GM18951 (cell line): Measurements from ENCODE around the gene RAP2C.
"Not testable (repeated sequence)": the region's sequence is repeated elsewhere in the genome, so short reads cannot be mapped to it uniquely, and the experiment has no call there.

Experiments
- POLR2A ChIP-seq: IDR thresholded peaks from 4 replicates; pipeline ENCODE4 v1.6.1; 2011; ENCODE audit warnings: mild to moderate bottlenecking; ENCODE audit not compliant: insufficient read length, insufficient read depth; ENCODE audit errors: extremely low read depth
- in situ Hi-C: fragments of 300-500 bp; cut with MboI; formaldehyde crosslinking; loops from one replicate; pipeline ENCODE4 v1.12.0; 2022; ENCODE audit warnings: low sequenced_read_pairs, mixed read lengths, inconsistent platforms; ENCODE audit not compliant: unreplicated experiment

Gene RAP2C

GRCh38 chrX:132181364-132181763, 37.9 kb downstream of the RAP2C start:
- TF ChIP-seq POLR2A = no peak
- in situ Hi-C loops = no loop called here

DNA sequence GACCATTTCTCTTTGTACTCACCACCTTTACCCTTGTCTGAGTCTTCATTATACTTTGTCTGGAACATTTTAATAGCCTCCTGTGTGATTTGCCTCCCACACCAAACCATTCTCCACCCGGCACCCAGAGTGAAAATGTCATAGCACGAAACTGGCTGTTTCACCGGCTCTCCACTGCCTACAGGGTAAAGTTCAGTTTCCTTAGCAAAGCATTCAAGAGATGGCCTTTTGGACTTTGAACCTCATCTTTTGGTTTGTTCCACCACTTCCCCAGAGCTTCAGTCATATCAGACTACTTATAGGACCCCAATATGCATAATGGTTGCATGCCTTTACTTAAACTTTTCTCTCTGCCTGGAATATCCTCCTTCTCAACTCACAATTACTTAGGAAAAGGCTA, 38.3 kb downstream of the RAP2C start:
- TF ChIP-seq POLR2A = no peak
- in situ Hi-C loops = no loop called here

- in situ Hi-C loops = no loop called here
- TF ChIP-seq POLR2A = no peak
Observed at GRCh38 chrX:132173647-132174046, 45.6 kb downstream of the RAP2C start.

GRCh38 chrX:132171881-132172280, 47.4 kb downstream of the RAP2C start:
- in situ Hi-C loops = no loop called here

DNA sequence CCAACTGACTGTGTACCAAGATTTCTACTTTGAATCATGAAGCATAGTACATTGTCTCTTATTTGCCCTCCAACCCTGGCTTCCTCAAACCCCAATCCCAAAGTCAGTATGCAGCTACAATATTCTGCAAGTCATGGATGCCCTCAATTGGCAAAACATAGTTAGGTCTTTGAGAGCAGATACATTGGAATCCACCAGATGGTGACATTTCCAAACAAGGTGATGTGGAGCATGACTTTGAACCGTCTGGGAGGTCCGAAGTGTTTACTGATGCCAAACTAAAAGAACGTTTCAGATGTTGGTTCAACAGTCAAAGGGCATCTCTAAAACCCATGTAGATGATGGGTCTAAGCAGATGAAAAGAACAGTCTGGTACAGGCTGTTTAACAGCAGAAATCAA, 47.8 kb downstream of the RAP2C start:
- in situ Hi-C loops = no loop called here

More at GRCh38 chrX:132171881-132172280, 47.4 kb downstream of the RAP2C start:
- TF ChIP-seq POLR2A = no peak

DNA sequence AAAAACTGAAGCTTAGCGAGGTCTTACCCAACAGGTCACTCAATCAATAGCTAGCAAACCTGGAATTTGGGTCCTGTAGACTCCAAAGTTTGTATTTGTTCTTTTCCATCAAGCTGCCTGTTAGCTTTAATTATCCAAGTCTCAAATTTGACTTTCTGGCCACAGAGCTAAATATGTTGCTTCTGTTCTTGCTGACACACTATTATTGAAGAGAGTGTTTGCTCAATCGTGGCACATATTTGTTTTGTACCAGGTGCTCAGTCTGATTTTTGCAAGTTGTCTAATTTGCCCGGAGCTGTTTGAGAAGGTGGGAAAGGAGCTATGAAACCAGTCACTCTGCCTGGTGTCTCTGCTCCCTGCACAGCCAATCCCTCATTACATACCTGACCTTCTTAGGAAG, 49.7 kb downstream of the RAP2C start:
- TF ChIP-seq POLR2A = no peak
- in situ Hi-C loops = no loop called here

More for the DNA sequence above, 47.8 kb downstream of the RAP2C start:
- TF ChIP-seq POLR2A = no peak

GRCh38 chrX:132165651-132166050, 53.6 kb downstream of the RAP2C start:
- in situ Hi-C loops = no loop called here

GRCh38 chrX:132165005-132165404, 54.2 kb downstream of the RAP2C start:
- no peak for TF ChIP-seq POLR2A
- in situ Hi-C loops = no loop called here

More at GRCh38 chrX:132165651-132166050, 53.6 kb downstream of the RAP2C start:
- TF ChIP-seq POLR2A = no peak

- in situ Hi-C loops = not testable (repeated sequence)
Observed at GRCh38 chrX:132163094-132163493, 56.2 kb downstream of the RAP2C start.

GRCh38 chrX:132153166-132153565, 66.1 kb downstream of the RAP2C start:
- TF ChIP-seq POLR2A = no peak

More at GRCh38 chrX:132153166-132153565, 66.1 kb downstream of the RAP2C start:
- in situ Hi-C loops = no loop called here
